ENCODE data around the gene PARD3. TPM values are rescaled to one million over a fixed set of nuclear protein-coding genes. Genes with fewer than 3 reads are reported as not detected.
A peak's percentile ranks its signal among the peaks of the same experiment; 100 is the strongest.
"Not testable (repeated sequence)": the region's sequence is repeated elsewhere in the genome, so short reads cannot be mapped to it uniquely, and the experiment has no call there.

PARD3 gene
- total RNA-seq, 1 experiment from 2014 or later = 54.0 TPM

DNA sequence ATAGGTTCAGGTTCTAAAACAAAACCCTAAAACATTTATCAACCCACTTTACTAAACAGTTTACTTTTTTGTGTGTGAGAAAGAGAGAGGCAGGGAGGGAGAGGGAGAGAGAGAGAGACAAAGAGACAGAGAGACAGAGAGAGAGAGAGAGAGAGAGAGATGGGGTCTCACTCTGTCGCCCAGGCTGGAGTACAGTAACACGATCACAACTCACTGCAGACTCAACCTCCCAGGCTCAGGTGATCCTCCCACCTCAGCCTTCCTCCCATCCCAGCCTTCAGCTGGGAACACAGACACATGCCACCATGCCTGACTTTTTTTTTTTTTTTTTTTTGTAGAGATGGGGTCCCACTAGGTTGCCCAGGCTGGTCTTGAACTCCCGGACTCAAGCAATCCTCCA lies 52.9 kb downstream of the PARD3 start:
- no peak overlapping the region for H3K4me3 ChIP-seq
- H3K4me1 ChIP-seq (replicated peaks) = peaks cover 21% of the 10 kb centered on the region
- no peaks in the 10 kb centered on the region for H3K9me3 ChIP-seq (replicated peaks)
- no peaks in the 10 kb centered on the region for H3K27me3 ChIP-seq (replicated peaks)
- H3K36me3 ChIP-seq = no peaks in the 10 kb centered on the region
- H3K27ac ChIP-seq = no peak overlapping the region
- no peak for DNase-seq (ENCODE audit: low read depth in 1 of 2, low spot score in 2 of 2)

DNA sequence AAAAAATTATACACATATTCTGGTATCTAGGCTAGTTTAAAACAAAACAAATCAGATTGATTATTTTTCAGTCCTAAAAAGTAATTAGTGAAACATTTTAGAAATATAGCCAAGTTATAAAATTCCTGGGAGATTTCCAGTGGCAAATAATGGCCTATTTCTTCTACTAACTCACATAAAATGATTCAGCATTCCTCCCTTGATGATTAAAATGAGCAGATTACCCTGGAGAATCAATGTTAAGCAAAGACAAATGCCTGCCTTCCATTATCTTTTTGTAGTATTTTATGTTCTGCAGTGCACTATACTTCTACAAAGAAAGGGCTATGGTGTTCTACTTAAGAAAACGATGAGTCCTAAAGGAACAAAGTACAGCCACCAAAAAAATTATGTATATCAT lies 53.6 kb downstream of the PARD3 start:
- no peaks in the 10 kb centered on the region for H3K36me3 ChIP-seq
- peaks cover 21% of the 10 kb centered on the region for H3K4me1 ChIP-seq (replicated peaks)
- H3K9me3 ChIP-seq (replicated peaks) = no peaks in the 10 kb centered on the region
- no peak overlapping the region for H3K27ac ChIP-seq
- no peak overlapping the region for H3K4me3 ChIP-seq
- H3K27me3 ChIP-seq (replicated peaks) = no peaks in the 10 kb centered on the region
- DNase-seq (ENCODE audit: low read depth in 1 of 2, low spot score in 2 of 2) = no peak

GRCh38 chr10:34760606-34761005 lies 54.5 kb downstream of the PARD3 start:
- Histone ChIP-seq H3K4me3 (no peak overlapping the region), H3K27me3 (replicated peaks) (no peaks in the 10 kb centered on the region), H3K36me3 (no peaks in the 10 kb centered on the region), H3K9me3 (replicated peaks) (no peaks in the 10 kb centered on the region), H3K27ac (no peak overlapping the region), H3K4me1 (replicated peaks) (peaks cover 21% of the 10 kb centered on the region)
- no peak for DNase-seq (ENCODE audit: low read depth in 1 of 2, low spot score in 2 of 2)

GRCh38 chr10:34759837-34760215 lies 55.3 kb downstream of the PARD3 start:
- Histone ChIP-seq H3K27ac (no peak overlapping the region), H3K36me3 (no peaks in the 10 kb centered on the region), H3K4me1 (replicated peaks) (peaks cover 21% of the 10 kb centered on the region), H3K27me3 (replicated peaks) (no peaks in the 10 kb centered on the region), H3K4me3 (no peak overlapping the region), H3K9me3 (replicated peaks) (no peaks in the 10 kb centered on the region)
- no peak for DNase-seq (ENCODE audit: low read depth in 1 of 2, low spot score in 2 of 2)

DNA sequence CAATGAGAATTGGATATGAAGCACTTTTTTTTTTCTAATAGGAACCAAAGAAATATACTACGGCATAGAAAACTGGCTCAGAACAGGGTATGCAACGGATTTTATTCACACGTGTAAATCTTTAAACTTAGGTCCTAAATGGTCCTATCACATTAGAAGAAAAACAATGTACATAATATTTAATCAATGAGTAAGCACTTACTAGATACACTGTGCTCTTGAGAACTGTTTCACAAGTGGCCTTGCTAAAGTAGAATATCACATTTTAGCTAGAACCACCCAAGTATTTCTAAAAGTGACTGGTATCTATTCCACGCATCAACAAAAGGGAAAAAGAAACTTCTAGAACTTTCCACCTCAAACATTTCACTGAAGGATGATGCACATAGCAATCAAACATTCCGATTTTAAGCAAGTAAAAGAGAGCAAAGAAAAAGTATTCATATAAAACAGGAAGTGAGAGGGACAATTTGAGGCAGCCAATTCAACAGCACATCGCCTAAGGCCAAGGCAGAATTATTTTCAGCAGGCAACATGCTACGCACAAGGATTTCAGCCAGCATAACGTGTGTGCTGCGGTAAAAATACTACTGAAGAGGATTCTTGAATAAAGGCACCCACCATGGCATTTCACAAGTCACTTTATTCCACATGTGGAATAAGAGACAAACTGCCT lies 55.8 kb downstream of the PARD3 start:
- no peak overlapping the region; the same call in 1 of the 2 replicates for H3K27ac ChIP-seq

GRCh38 chr10:34758447-34758996 lies 56.6 kb downstream of the PARD3 start:
- peak; percentile 76 to 79 for DNase-seq (ENCODE audit: low read depth in 1 of 2, low spot score in 2 of 2)
- no peak overlapping the region for H3K4me3 ChIP-seq
- no peaks in the 10 kb centered on the region for H3K9me3 ChIP-seq (replicated peaks)
- H3K27ac ChIP-seq = peak overlapping the region; percentile 32
- peaks cover 21% of the 10 kb centered on the region for H3K4me1 ChIP-seq (replicated peaks)
- no peaks in the 10 kb centered on the region for H3K36me3 ChIP-seq
- H3K27me3 ChIP-seq (replicated peaks) = no peaks in the 10 kb centered on the region

More for the DNA sequence above, 55.8 kb downstream of the PARD3 start:
- H3K4me3 ChIP-seq = no peak overlapping the region
- no peaks in the 10 kb centered on the region for H3K27me3 ChIP-seq (replicated peaks)
- peaks cover 21% of the 10 kb centered on the region for H3K4me1 ChIP-seq (replicated peaks)
- no peaks in the 10 kb centered on the region for H3K9me3 ChIP-seq (replicated peaks)
- H3K36me3 ChIP-seq = no peaks in the 10 kb centered on the region
- no peak for DNase-seq (ENCODE audit: low read depth in 1 of 2, low spot score in 2 of 2)

GRCh38 chr10:34757933-34758332 lies 57.2 kb downstream of the PARD3 start:
- Histone ChIP-seq H3K27ac (peak overlapping the region; percentile 2; the same call in 1 of the 2 replicates), H3K36me3 (no peaks in the 10 kb centered on the region), H3K27me3 (replicated peaks) (no peaks in the 10 kb centered on the region), H3K4me1 (replicated peaks) (peaks cover 21% of the 10 kb centered on the region), H3K4me3 (no peak overlapping the region), H3K9me3 (replicated peaks) (no peaks in the 10 kb centered on the region)
- DNase-seq (ENCODE audit: low read depth in 1 of 2, low spot score in 2 of 2) = no peak

GRCh38 chr10:34757181-34757580 lies 57.9 kb downstream of the PARD3 start:
- not testable (repeated sequence) for H3K36me3 ChIP-seq; H3K27me3 ChIP-seq (replicated peaks); DNase-seq (ENCODE audit: low read depth in 1 of 2, low spot score in 2 of 2); H3K27ac ChIP-seq; H3K4me3 ChIP-seq; H3K9me3 ChIP-seq (replicated peaks)
- H3K4me1 ChIP-seq (replicated peaks) = peaks cover 21% of the 10 kb centered on the region

GRCh38 chr10:34756584-34756983 lies 58.5 kb downstream of the PARD3 start:
- Histone ChIP-seq H3K9me3 (replicated peaks) (no peaks in the 10 kb centered on the region), H3K36me3 (no peaks in the 10 kb centered on the region), H3K27ac (no peak overlapping the region), H3K4me1 (replicated peaks) (peaks cover 21% of the 10 kb centered on the region), H3K27me3 (replicated peaks) (no peaks in the 10 kb centered on the region), H3K4me3 (no peak overlapping the region)
- no peak for DNase-seq (ENCODE audit: low read depth in 1 of 2, low spot score in 2 of 2)

- Histone ChIP-seq H3K9me3 (replicated peaks) (no peaks in the 10 kb centered on the region), H3K4me1 (replicated peaks) (peaks cover 6% of the 10 kb centered on the region), H3K4me3 (no peak overlapping the region), H3K27me3 (replicated peaks) (no peaks in the 10 kb centered on the region), H3K36me3 (no peaks in the 10 kb centered on the region), H3K27ac (no peak overlapping the region)
- no peak for DNase-seq (ENCODE audit: low read depth in 1 of 2, low spot score in 2 of 2)
These were observed 61.9 kb downstream of the PARD3 start for GRCh38 chr10:34753014-34753757.

DNA sequence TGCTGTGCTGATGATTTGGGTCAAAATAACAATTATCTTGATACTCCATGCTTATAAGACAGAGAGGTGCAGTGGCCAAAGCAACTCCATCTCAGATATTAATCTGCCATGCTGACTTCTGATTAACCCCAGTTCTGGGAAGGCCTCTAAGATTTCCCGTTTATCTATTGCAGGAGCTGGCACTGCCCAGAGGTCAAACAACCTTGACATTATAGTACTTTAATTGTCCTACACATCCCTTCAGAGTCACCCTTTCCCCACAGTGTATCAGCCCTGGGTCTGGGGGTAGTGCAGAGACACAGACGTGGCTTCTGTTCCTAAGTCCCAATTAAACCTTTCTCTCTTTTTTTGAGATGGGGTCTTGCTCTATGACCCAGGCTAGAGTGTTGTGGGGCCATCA lies 63.8 kb downstream of the PARD3 start:
- H3K27ac ChIP-seq = no peak overlapping the region
- H3K4me1 ChIP-seq (replicated peaks) = no peaks in the 10 kb centered on the region
- no peaks in the 10 kb centered on the region for H3K36me3 ChIP-seq
- H3K27me3 ChIP-seq (replicated peaks) = no peaks in the 10 kb centered on the region
- H3K9me3 ChIP-seq (replicated peaks) = no peaks in the 10 kb centered on the region
- DNase-seq (ENCODE audit: low read depth in 1 of 2, low spot score in 2 of 2) = no peak
- H3K4me3 ChIP-seq = no peak overlapping the region

- DNase-seq (ENCODE audit: low read depth in 1 of 2, low spot score in 2 of 2); H3K36me3 ChIP-seq; H3K27ac ChIP-seq; H3K9me3 ChIP-seq (replicated peaks); H3K4me3 ChIP-seq; H3K4me1 ChIP-seq (replicated peaks); H3K27me3 ChIP-seq (replicated peaks): not testable (repeated sequence)
These were observed 64.3 kb downstream of the PARD3 start for GRCh38 chr10:34750795-34751194.

DNA sequence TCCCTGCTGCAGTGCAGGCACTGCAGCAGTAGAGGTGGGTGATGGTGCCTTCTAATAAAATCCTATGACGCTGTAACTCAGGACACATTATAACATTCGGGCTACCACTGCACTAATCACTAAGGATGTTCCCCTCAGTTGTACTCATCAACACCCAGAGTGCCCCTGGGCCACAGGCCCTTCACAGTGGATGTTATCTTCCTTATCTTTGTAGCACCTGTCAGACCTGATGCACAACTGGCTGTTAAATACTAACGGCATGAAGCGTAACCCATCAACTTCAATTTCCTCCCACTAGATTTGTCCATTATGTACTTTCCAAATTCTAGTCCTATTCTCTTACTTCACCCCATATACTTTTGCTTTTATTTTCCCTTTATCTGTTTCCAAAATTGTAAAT lies 66.3 kb downstream of the PARD3 start:
- no peaks in the 10 kb centered on the region for H3K27me3 ChIP-seq (replicated peaks)
- H3K4me3 ChIP-seq = no peak overlapping the region
- no peaks in the 10 kb centered on the region for H3K36me3 ChIP-seq
- no peak for DNase-seq (ENCODE audit: low read depth in 1 of 2, low spot score in 2 of 2)
- H3K9me3 ChIP-seq (replicated peaks) = no peaks in the 10 kb centered on the region
- H3K4me1 ChIP-seq (replicated peaks) = no peaks in the 10 kb centered on the region
- H3K27ac ChIP-seq = no peak overlapping the region

DNA sequence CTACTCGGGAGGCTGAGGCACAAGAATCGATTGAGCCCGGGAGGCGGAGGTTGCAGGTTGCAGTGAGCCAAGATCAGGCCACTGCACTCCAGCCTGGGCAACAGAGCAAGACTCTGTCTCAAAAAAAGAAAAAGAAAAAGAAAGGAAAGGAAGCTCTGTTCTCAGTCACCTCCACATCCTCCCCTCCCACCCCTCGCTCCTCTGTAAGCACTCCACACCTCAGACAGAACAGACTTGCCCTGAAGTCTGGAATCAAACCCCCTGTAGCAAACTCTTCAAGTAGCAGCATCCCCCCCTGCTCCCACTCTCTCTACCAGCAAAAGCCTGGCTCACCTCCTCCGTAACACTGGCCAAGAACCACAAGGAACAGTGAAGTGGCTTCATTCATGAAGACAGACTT lies 66.7 kb downstream of the PARD3 start:
- no peak for DNase-seq (ENCODE audit: low read depth in 1 of 2, low spot score in 2 of 2)
- Histone ChIP-seq H3K27me3 (replicated peaks) (no peaks in the 10 kb centered on the region), H3K27ac (no peak overlapping the region), H3K9me3 (replicated peaks) (no peaks in the 10 kb centered on the region), H3K36me3 (no peaks in the 10 kb centered on the region), H3K4me1 (replicated peaks) (no peaks in the 10 kb centered on the region), H3K4me3 (no peak overlapping the region)
